ENCODE measurements around the gene ANP32E. TPM values are rescaled to one million over a fixed set of nuclear protein-coding genes. Genes with fewer than 3 reads are reported as not detected.

ANP32E gene
- total RNA-seq, 1 donor from 2014 or later = 52.1 TPM

GRCh38 chr1:150207281-150207971 is 28.5 kb downstream of the ANP32E start:
- Mint-ChIP-seq H3K27ac (no peak overlapping the region), H3K36me3 (ENCODE audit: insufficient read depth) (no peaks in the 10 kb centered on the region), H3K4me3 (ENCODE audit: low read depth) (no peak overlapping the region), H3K4me1 (ENCODE audit: low read depth) (peaks cover 11% of the 10 kb centered on the region), H3K27me3 (peaks cover 47% of the 10 kb centered on the region), H3K9me3 (ENCODE audit: low read depth) (no peaks in the 10 kb centered on the region)
- TF ChIP-seq CTCF (IDR thresholded peaks at IDR 0.05; ENCODE audit: unreplicated experiment) = no peak
- no peak for DNase-seq (ENCODE audit: low spot score, unreplicated experiment)

DNA sequence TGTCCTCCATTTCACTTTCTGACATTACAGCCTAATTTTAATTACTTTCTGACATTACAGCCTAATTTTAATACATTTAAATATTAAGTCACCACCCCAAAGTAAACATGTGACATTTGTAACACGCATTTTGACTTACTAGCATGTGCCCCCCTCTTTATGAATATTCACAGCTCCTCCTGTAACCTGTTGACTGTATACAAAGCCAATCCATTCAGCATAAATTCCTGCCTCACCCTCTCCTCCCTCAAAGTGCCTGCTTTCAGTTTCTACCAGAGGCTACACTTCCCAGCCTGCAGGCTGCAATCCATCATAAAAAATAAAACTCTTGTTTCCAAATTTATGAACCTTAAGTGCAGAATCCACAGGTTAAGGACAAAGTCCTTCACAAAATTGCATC is 39.5 kb downstream of the ANP32E start:
- Mint-ChIP-seq H3K27me3 (peaks cover 27% of the 10 kb centered on the region), H3K9me3 (ENCODE audit: low read depth) (peaks cover 3% of the 10 kb centered on the region), H3K4me3 (ENCODE audit: low read depth) (no peak overlapping the region), H3K4me1 (ENCODE audit: low read depth) (no peaks in the 10 kb centered on the region), H3K27ac (no peak overlapping the region), H3K36me3 (ENCODE audit: insufficient read depth) (no peaks in the 10 kb centered on the region)
- TF ChIP-seq CTCF (IDR thresholded peaks at IDR 0.05; ENCODE audit: unreplicated experiment) = no peak
- no peak for DNase-seq (ENCODE audit: low spot score, unreplicated experiment)

GRCh38 chr1:150194381-150195031 is 41.4 kb downstream of the ANP32E start:
- Mint-ChIP-seq H3K36me3 (ENCODE audit: insufficient read depth) (no peaks in the 10 kb centered on the region), H3K4me3 (ENCODE audit: low read depth) (no peak overlapping the region), H3K9me3 (ENCODE audit: low read depth) (no peaks in the 10 kb centered on the region), H3K27me3 (peaks cover 27% of the 10 kb centered on the region), H3K27ac (no peak overlapping the region), H3K4me1 (ENCODE audit: low read depth) (no peaks in the 10 kb centered on the region)
- TF ChIP-seq CTCF (IDR thresholded peaks at IDR 0.05; ENCODE audit: unreplicated experiment) = no peak
- DNase-seq (ENCODE audit: low spot score, unreplicated experiment) = no peak

DNA sequence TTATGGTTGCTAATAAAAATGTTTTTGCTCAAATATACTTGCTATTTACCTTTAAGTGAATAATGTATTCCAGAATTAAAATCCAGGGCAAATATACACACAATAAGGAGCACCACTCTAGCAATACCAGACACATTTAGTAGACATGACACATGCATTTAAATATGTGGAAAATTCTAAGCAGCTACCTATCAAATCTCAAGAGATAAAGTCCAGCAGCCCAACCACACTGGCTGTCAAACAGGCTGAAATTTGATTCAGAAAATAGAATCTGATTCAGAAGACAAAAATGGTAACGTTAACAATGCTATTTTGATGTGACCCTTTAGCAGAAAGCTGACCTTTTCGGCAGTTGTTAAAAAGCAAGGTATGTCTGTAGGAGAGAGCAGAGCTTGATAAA is 43.9 kb downstream of the ANP32E start:
- H3K9me3 Mint-ChIP-seq (ENCODE audit: low read depth) = no peaks in the 10 kb centered on the region
- peaks cover 14% of the 10 kb centered on the region for H3K27me3 Mint-ChIP-seq
- no peak overlapping the region for H3K4me3 Mint-ChIP-seq (ENCODE audit: low read depth)
- no peak for TF ChIP-seq CTCF (IDR thresholded peaks at IDR 0.05; ENCODE audit: unreplicated experiment)
- no peak for DNase-seq (ENCODE audit: low spot score, unreplicated experiment)
- no peak overlapping the region for H3K27ac Mint-ChIP-seq
- H3K4me1 Mint-ChIP-seq (ENCODE audit: low read depth) = peaks cover 1% of the 10 kb centered on the region
- H3K36me3 Mint-ChIP-seq (ENCODE audit: insufficient read depth) = no peaks in the 10 kb centered on the region

DNA sequence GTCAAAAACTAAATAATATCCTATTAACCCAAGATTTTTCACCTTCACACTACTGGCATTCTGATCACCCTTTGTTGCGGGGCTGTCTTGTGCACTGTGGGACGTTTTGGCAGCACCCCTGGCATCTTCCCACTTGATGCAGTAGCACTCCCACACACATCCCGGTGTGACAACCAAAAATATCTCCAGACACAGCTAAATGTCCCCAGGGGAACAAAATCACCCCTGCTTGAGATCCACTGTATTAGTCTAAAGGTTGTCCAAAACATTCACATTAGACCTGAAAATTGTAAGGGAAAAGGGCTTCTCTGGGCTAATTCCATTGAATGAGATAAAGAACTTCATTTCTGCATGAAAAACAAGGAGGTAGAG is 48.4 kb downstream of the ANP32E start:
- Mint-ChIP-seq H3K27ac (no peak overlapping the region), H3K9me3 (ENCODE audit: low read depth) (no peaks in the 10 kb centered on the region), H3K27me3 (peaks cover 7% of the 10 kb centered on the region), H3K36me3 (ENCODE audit: insufficient read depth) (no peaks in the 10 kb centered on the region), H3K4me1 (ENCODE audit: low read depth) (peaks cover 1% of the 10 kb centered on the region), H3K4me3 (ENCODE audit: low read depth) (no peak overlapping the region)
- TF ChIP-seq CTCF (IDR thresholded peaks at IDR 0.05; ENCODE audit: unreplicated experiment) = no peak
- no peak for DNase-seq (ENCODE audit: low spot score, unreplicated experiment)

All from progenitor cell of endocrine pancreas (in vitro differentiated cells).